Heart right ventricle (tissue), 16 donors: ENCODE results near the gene GPR173. TPM values are rescaled to one million over a fixed set of nuclear protein-coding genes. Genes with fewer than 3 reads are reported as not detected.

ENCODE experiments used
- ATAC-seq, 8 donors: fragments of 200-7000 bp; cut with Tn5 transposase; one replicate each; pipeline ENCODE4 v1.9.1; 2020; ENCODE audit warnings: mild to moderate bottlenecking in 8 of 8, moderate library complexity in 8 of 8, moderate number of reproducible peaks in 1 of 8
- DNase-seq, 2 donors: peaks; one replicate each; pipeline ENCODE4 v3.0.0-alpha.2; 2020
- H3K27ac ChIP-seq, 10 donors: fragments of 200-600 bp; sonication (generic) in 2 of 10; one replicate each; pipeline versions ENCODE4 v1.5.0 to v1.8.0; 2020 to 2022; ENCODE audit warnings: mild to moderate bottlenecking in 3 of 10
- H3K27me3 ChIP-seq, 7 donors: fragments of 200-600 bp; one replicate each; pipeline ENCODE4 v1.8.0; 2021 to 2022; ENCODE audit warnings: mild to moderate bottlenecking in 2 of 7
- H3K36me3 ChIP-seq, 9 donors: fragments of 200-600 bp; sonication (generic) in 1 of 9; one replicate each; pipeline versions ENCODE4 v1.5.0 to v1.8.0; 2020 to 2022; ENCODE audit warnings: mild to moderate bottlenecking in 2 of 9
- H3K4me1 ChIP-seq, 9 donors: fragments of 200-600 bp; sonication (generic) in 1 of 9; one replicate each; pipeline versions ENCODE4 v1.5.0 to v1.8.0; 2020 to 2022; ENCODE audit warnings: mild to moderate bottlenecking in 4 of 9
- H3K4me3 ChIP-seq, 10 donors: fragments of 200-600 bp; sonication (generic) in 2 of 10; one replicate each; pipeline versions ENCODE4 v1.5.0 to v1.8.0; 2020 to 2022; ENCODE audit warnings: mild to moderate bottlenecking in 7 of 10, moderate library complexity in 2 of 10
- H3K9me3 ChIP-seq, 11 donors: fragments of 200-600 bp in 10 of 11; sonication (generic) in 2 of 11; one replicate each; pipeline versions ENCODE4 v1.5.0 to v1.8.0; 2013 to 2022; ENCODE audit warnings: mild to moderate bottlenecking in 2 of 11, control low read depth in 1 of 11, moderate library complexity in 1 of 11
- CTCF ChIP-seq, 9 donors: fragments of 200-600 bp; sonication (generic) in 2 of 9; IDR thresholded peaks; one replicate each; pipeline versions ENCODE4 v1.5.0 to v1.8.0; 2021 to 2022; ENCODE audit warnings: antibody characterized with exemption in 9 of 9, mild to moderate bottlenecking in 5 of 9, moderate library complexity in 1 of 9
- WGBS, 2 donors: extraction: QIAGEN DNeasy Blood & Tissue Kit; methylation state at CpG; one replicate each; pipeline ENCODE4 v1.1.7; 2013; ENCODE audit warnings: inconsistent platforms in 1 of 2; 5-methylcytosine and 5-hydroxymethylcytosine counted together
- intact Hi-C, 10 donors: fragments of 100-400 bp; cut with DNase I; formaldehyde crosslinking; loops; one replicate each; pipeline versions ENCODE4 v1.11.1 to v1.14.2; 2022
- polyA plus RNA-seq, 2 donors: library from polyadenylated mRNA; stranded (reverse); fragments of 200-250 nt; gene quantifications; one replicate each; pipeline ENCODE4 v1.2.3, GENCODE V29; 2013
- total RNA-seq, 10 donors: library from RNA; stranded (reverse); fragmentation: NEBNext Ultra II Directional in 3 of 10; extraction: Animal tissue kit (Norgen Biotek cat#: 25700) in 3 of 10; gene quantifications; one replicate each; pipeline versions ENCODE4 v1.2.1 to v1.2.4, GENCODE V29; 2021 to 2023
- donor health status: Arrhythmogenic right ventricular cardiomyopathy.
- donor health status: ischemic (EF 13 %, LVEDD 7.1; RV severe dilation, severe dysfunction).
- donor health status: healthy with polysubstance abuse.
- donor health status: DM: no; HTN: yes; CAD: no.
- donor health status: DM: no; HTN: no; CAD: no.
- donor health status: ischemic (EF 25% LVEDD 6.9; RV normal size, moderate dysfunction).
- donor health status: ischemic (EF 25% LVEDD 5.7; RV mildly dilated, moderate dysfunction).
- donor health status: healthy.
- donor health status: DM: yes; HTN: yes; CAD: no.
- donor health status: Ischemic cardiomyopathy.
- donor health status: ischemic (EF 35%, LVEDD 5.7; RV mildly dilated, moderate dysfunction).
- donor health status: nonischemic (EF 11% LVEDD 7.7; RV severe dilation, severe dysfunction).
- donor health status: DM: yes; HTN: yes; CAD: no.
- donor health status: PGD.
- donor health status: ischemic (EF 29% LVEDD 5.4; RV normal size, mild dysfunction).
- donor health status: nonischemic (EF 23%, LVEDD 6.1; RV moderate dilation, normal function).

The GPR173 gene
- total and polyA plus RNA-seq, 12 donors: 0.54 to 2.5 (median 0.73) TPM

- H3K9me3 ChIP-seq: no peaks in the 10 kb centered on the region
- 19 to 22% methylated on average over 15 to 16 of the region's 17 CpGs for WGBS, 2 donors
- intact Hi-C loops: no loop called here
- no peaks in the 10 kb centered on the region for H3K27me3 ChIP-seq
- no peak for TF ChIP-seq CTCF (IDR thresholded peaks at IDR 0.05)
- H3K27ac ChIP-seq: peak overlapping the region; percentile 35 to 95 (median 87)
- peaks cover 0 to 18% (median 0%) of the 10 kb centered on the region in 9 donors for H3K36me3 ChIP-seq
- DNase-seq (no peak), ATAC-seq (no peak)
- peaks cover 0 to 17% (median 0%) of the 10 kb centered on the region in 9 donors for H3K4me1 ChIP-seq
- peak overlapping the region in 9 of 10 donors; percentile 21 to 91 (median 75) for H3K4me3 ChIP-seq
Observed at GRCh38 chrX:53080628-53081580, 32.3 kb downstream of the GPR173 start.

- 0 to 1% methylated on average over 49 to 82 of the region's 86 CpGs for WGBS, 2 donors
- peaks cover 0 to 29% (median 0%) of the 10 kb centered on the region in 9 donors for H3K36me3 ChIP-seq
- no peak for TF ChIP-seq CTCF (IDR thresholded peaks at IDR 0.05)
- intact Hi-C loops: no loop called here
- no peaks in the 10 kb centered on the region for H3K9me3 ChIP-seq
- peak within 1 kb of the TSS; percentile 65 to 91 (median 76) for H3K4me3 ChIP-seq
- H3K27ac ChIP-seq: peak within 1 kb of the TSS; percentile 79 to 95 (median 88)
- peaks cover 0 to 20% (median 0%) of the 10 kb centered on the region in 9 donors for H3K4me1 ChIP-seq
- DNase-seq (peak; percentile 94 to 95), ATAC-seq (peak; percentile 94 to 97 (median 97))
- H3K27me3 ChIP-seq: peaks cover 0 to 2% (median 0%) of the 10 kb centered on the region in 7 donors
Observed at GRCh38 chrX:53081925-53082772, 33.6 kb downstream of the GPR173 start, which contains the start of gene TSPYL2. Gene TSPYL2 (plus strand): TSS chrX:53082367. CDS start chrX:53082499, 132 bp downstream.

- Histone ChIP-seq H3K27ac (peak overlapping the region; percentile 79 to 95 (median 88)), H3K9me3 (no peaks in the 10 kb centered on the region), H3K4me1 (peaks cover 0 to 20% (median 6%) of the 10 kb centered on the region in 9 donors), H3K36me3 (peaks cover 0 to 29% (median 0%) of the 10 kb centered on the region in 9 donors), H3K27me3 (peaks cover 0 to 4% (median 0%) of the 10 kb centered on the region in 7 donors), H3K4me3 (peak overlapping the region; percentile 65 to 91 (median 76))
- no peak for TF ChIP-seq CTCF (IDR thresholded peaks at IDR 0.05)
- DNase-seq: no peak
- WGBS, 2 donors: 5 to 8% methylated on average over 29 to 31 of the region's 31 CpGs
- no peak for ATAC-seq
- intact Hi-C loops: no loop called here
Observed at GRCh38 chrX:53082773-53083616, 34.4 kb downstream of the GPR173 start.
